K562 (cell line): ENCODE results near the gene ADD2. TPM values are rescaled to one million over a fixed set of nuclear protein-coding genes. Genes with fewer than 3 reads are reported as not detected.
A peak's percentile ranks its signal among the peaks of the same experiment; 100 is the strongest.

Source experiments
- ATAC-seq: fragments of 200-7000 bp; cut with Tn5 transposase; 3 replicates; pipeline ENCODE4 v1.9.1; 2020; ENCODE audit warnings: moderate library complexity
- BruUV-seq: library from RNA; stranded (reverse); fragments of 400-500 nt; replicated peaks from 2 replicates; lab custom pipeline; 2021; lab: Mats Ljungman, UMichigan
- CTCF ChIA-PET: fragments of 300-600 bp; formaldehyde crosslinking; extraction: SDS; loops from one replicate; lab custom pipeline; 2021; ENCODE audit warnings: low intra/inter-chr PET ratio; lab: Yijun Ruan, JAX
- POLR2A ChIA-PET: fragments of 300-600, 350-650 bp; sonication (Branson Sonifier 250); formaldehyde crosslinking; extraction: SDS; loops from one replicate; lab custom pipeline; 2021; ENCODE audit warnings: antibody characterized with exemption, inconsistent platforms; lab: Yijun Ruan, JAX
- DNase-seq, 4 experiments: peaks; one replicate each; pipeline versions ENCODE4 v3.0.0 to v3.0.0-alpha.2; 2011 to 2018; ENCODE audit warnings: low spot score in 3 of 4, mixed read lengths in 3 of 4; ENCODE audit errors: extremely low read depth in 1 of 4
- FAIRE-seq: peaks from 2 replicates; lab custom pipeline; 2011; peaks lifted over from hg19 to GRCh38; lab: Jason Lieb, UNC
- H2AFZ ChIP-seq: 2 replicates; pipeline ENCODE4 v1.6.0; 2011; ENCODE audit warnings: low read depth, low read length, control low read depth, inconsistent platforms
- H3K27ac ChIP-seq: fragments of 200-600 bp; 3 replicates; pipeline ENCODE4 v1.8.0; 2011; ENCODE audit warnings: low read depth, mild to moderate bottlenecking, control low read depth, inconsistent platforms, low read length, moderate library complexity, mixed read lengths; ENCODE audit errors: extremely low read depth
- H3K27me3 ChIP-seq, 2 experiments: fragments of 300-600 bp in 1 of 2; 2 replicates in 1 of 2; 3 replicates in 1 of 2; pipeline versions ENCODE4 v1.6.0 to v1.8.0; 2011; ENCODE audit warnings: inconsistent platforms in 2 of 2, low read length in 2 of 2, mild to moderate bottlenecking in 1 of 2, mixed read lengths in 1 of 2, moderate library complexity in 1 of 2; ENCODE audit not compliant: control insufficient read depth in 2 of 2, insufficient read depth in 2 of 2
- H3K36me3 ChIP-seq: fragments of 300-600 bp; 3 replicates; pipeline ENCODE4 v1.8.0; 2011; ENCODE audit warnings: mild to moderate bottlenecking, low read length, inconsistent platforms; ENCODE audit not compliant: control insufficient read depth, insufficient read depth
- H3K4me1 ChIP-seq, 2 experiments: fragments of 200-600 bp in 1 of 2; replicated peaks in 1 of 2; 2 replicates in 1 of 2; 3 replicates in 1 of 2; pipeline versions ENCODE4 v1.5.1 to v1.8.0; 2011; ENCODE audit warnings: inconsistent platforms in 2 of 2, low read length in 2 of 2, mild to moderate bottlenecking in 1 of 2, mixed read lengths in 1 of 2, moderate library complexity in 1 of 2; ENCODE audit not compliant: control insufficient read depth in 2 of 2, insufficient read depth in 2 of 2
- H3K4me2 ChIP-seq: 2 replicates; pipeline ENCODE4 v1.6.1; 2011; ENCODE audit warnings: low read length, control low read depth, inconsistent platforms, mixed read lengths; ENCODE audit not compliant: insufficient read depth
- H3K4me3 ChIP-seq: fragments of 200-600 bp; sonication (generic), shearing (Covaris generic); 2 replicates; pipeline ENCODE4 v1.5.1; 2016; ENCODE audit warnings: control low read depth, inconsistent platforms
- H3K79me2 ChIP-seq: fragments of 200-600 bp; 3 replicates; pipeline ENCODE4 v1.8.0; 2011; ENCODE audit warnings: low read length, inconsistent platforms; ENCODE audit not compliant: control insufficient read depth, insufficient read depth
- H3K9ac ChIP-seq, 2 experiments: 2 replicates each; pipeline versions ENCODE4 v1.6.0 to v1.6.1; 2011; ENCODE audit warnings: low read depth in 2 of 2, low read length in 2 of 2, control low read depth in 1 of 2, inconsistent platforms in 1 of 2, mild to moderate bottlenecking in 1 of 2, mixed read lengths in 1 of 2; ENCODE audit not compliant: insufficient read depth in 1 of 2
- H3K9me1 ChIP-seq: one replicate; pipeline ENCODE4 v1.6.0; 2011; ENCODE audit warnings: inconsistent platforms, mild to moderate bottlenecking, low read length, moderate library complexity; ENCODE audit not compliant: control insufficient read depth, insufficient read depth
- H3K9me3 ChIP-seq: replicated peaks from 2 replicates; pipeline ENCODE4 v1.5.1; 2011; ENCODE audit warnings: low read depth, low read length, inconsistent platforms; ENCODE audit not compliant: control insufficient read depth, insufficient read depth
- H4K20me1 ChIP-seq: replicated peaks from 2 replicates; pipeline ENCODE4 v1.6.1; 2011; ENCODE audit warnings: low read length, inconsistent platforms, mixed read lengths; ENCODE audit not compliant: control insufficient read depth, insufficient read depth
- CHCHD3 ChIP-seq: fragments of 250-450 bp; sonication (Bioruptor Pico); IDR thresholded peaks from 2 replicates; pipeline ENCODE4 v2.1.2; 2022; ENCODE audit warnings: mild to moderate bottlenecking
- ERF ChIP-seq: fragments of 450-650 bp; formaldehyde crosslinking; IDR thresholded peaks from 2 replicates; pipeline ENCODE4 v1.4.0; 2020; ENCODE audit warnings: mild to moderate bottlenecking, mixed read lengths
- ETS1 ChIP-seq: conservative IDR thresholded peaks from 2 replicates; pipeline ENCODE4 v1.6.1; 2011; ENCODE audit warnings: low read depth, mild to moderate bottlenecking, low read length; ENCODE audit not compliant: control insufficient read depth
- HMBOX1 ChIP-seq: sonication (generic); IDR thresholded peaks from 2 replicates; pipeline ENCODE4 v1.6.1; 2016
- IRF1 ChIP-seq: sonication (generic); formaldehyde crosslinking; IDR thresholded peaks from 2 replicates; pipeline ENCODE4 v1.8.0; 2022; ENCODE audit warnings: missing genetic modification reagents, mild to moderate bottlenecking, borderline replicate concordance
- MAFG ChIP-seq: fragments of 450-650 bp; conservative IDR thresholded peaks from 2 replicates; pipeline ENCODE4 v1.6.1; 2016; ENCODE audit warnings: missing genetic modification characterization, missing compliant biosample characterization
- MAX ChIP-seq: sonication (generic); formaldehyde crosslinking; IDR thresholded peaks from 2 replicates; pipeline ENCODE4 v1.9.0; 2022; ENCODE audit warnings: mild to moderate bottlenecking, missing genetic modification reagents
- NRF1 ChIP-seq, 2 experiments: fragments of 450-650 bp; IDR thresholded peaks in 1 of 2; conservative IDR thresholded peaks in 1 of 2; 2 replicates each; pipeline ENCODE4 v1.6.1; 2014; ENCODE audit warnings: mild to moderate bottlenecking in 2 of 2
- PHB ChIP-seq: fragments of 250-450 bp; sonication (Bioruptor Pico); IDR thresholded peaks from 2 replicates; pipeline ENCODE4 v1.5.0; 2021
- PURB ChIP-seq: sonication (generic); formaldehyde crosslinking; IDR thresholded peaks from 2 replicates; pipeline ENCODE4 v1.9.0; 2021; ENCODE audit warnings: low read depth, mild to moderate bottlenecking, missing genetic modification reagents
- SNAPC5 ChIP-seq: fragments of 250-450 bp; sonication (Bioruptor Pico); IDR thresholded peaks from 2 replicates; pipeline ENCODE4 v1.8.0; 2021; ENCODE audit warnings: moderate library complexity, mild to moderate bottlenecking, inconsistent platforms
- SRSF7 ChIP-seq: fragments of 200-400 bp; formaldehyde crosslinking; optimal IDR thresholded peaks from 2 replicates; pipeline ENCODE3; 2017; ENCODE audit warnings: mild to moderate bottlenecking, low read depth, low read length
- TCF7L2 ChIP-seq: fragments of 150-350 bp; IDR thresholded peaks from 2 replicates; pipeline ENCODE4 v1.6.1; 2016; ENCODE audit warnings: low read depth, mild to moderate bottlenecking, low read length, moderate library complexity
- USF1 ChIP-seq: sonication (generic); formaldehyde crosslinking; IDR thresholded peaks from 2 replicates; pipeline ENCODE4 v1.9.0; 2022; ENCODE audit warnings: mild to moderate bottlenecking, missing genetic modification reagents
- WHSC1 ChIP-seq: IDR thresholded peaks from one replicate; pipeline ENCODE4 v1.6.1; 2012; ENCODE audit warnings: low read length, control low read depth, inconsistent platforms
- ZNF277 ChIP-seq: fragments of 250-450 bp; sonication (Bioruptor Pico); IDR thresholded peaks from 2 replicates; pipeline ENCODE4 v1.8.0; 2022; ENCODE audit warnings: inconsistent platforms, mild to moderate bottlenecking, moderate library complexity, borderline replicate concordance
- ZNF695 ChIP-seq: fragments of 450-650 bp; formaldehyde crosslinking; IDR thresholded peaks from 2 replicates; pipeline ENCODE4 v1.4.0; 2020; ENCODE audit warnings: mild to moderate bottlenecking, moderate library complexity
- WGBS: fragments of 100-300 bp; shearing (Covaris generic); methylation state at CpG from one replicate; pipeline ENCODE4 v1.1.6; 2016; ENCODE audit warnings: low coverage, mixed read lengths; ENCODE audit not compliant: insufficient coverage; ENCODE audit errors: missing lambda C conversion rate; 5-methylcytosine and 5-hydroxymethylcytosine counted together
- in situ Hi-C: fragments of 300-500 bp; cut with MboI; formaldehyde crosslinking; loops from 4 replicates; pipeline ENCODE4 v1.15.0; 2018; ENCODE audit warnings: inconsistent platforms, mixed read lengths
- intact Hi-C: fragments of 100-400 bp; cut with micrococcal nuclease; formaldehyde crosslinking; loops from 2 replicates; pipeline ENCODE4 v1.14.2; 2022
- polyA plus RNA-seq, 8 experiments: library from polyadenylated mRNA; depleted of rRNA in 4 of 8; stranded (reverse) in 5 of 8; unstranded in 3 of 8; fragments of >200 nt; fragmentation: Nextera tagmentation in 2 of 8; fragmentation: Illumina TruSeq in 1 of 8; extraction: Ambion mirVana in 2 of 8; extraction: Trizol in 1 of 8; gene quantifications; 2 replicates each; pipeline versions ENCODE4 v1.2.1 to v1.2.3, GENCODE V29; 2011 to 2014; ENCODE audit warnings: inconsistent platforms in 1 of 8, missing spikeins in 1 of 8
- total RNA-seq, 7 experiments: library from RNA; depleted of rRNA in 6 of 7; stranded (reverse); fragments of >200 nt in 6 of 7; fragmentation: Illumina TruSeq in 2 of 7; extraction: Trizol in 2 of 7; gene quantifications; 2 replicates each; pipeline versions ENCODE4 v1.2.1 to v1.2.3, GENCODE V29; 2011 to 2021; ENCODE audit warnings: low replicate concordance in 1 of 7

Gene ADD2
- total and polyA plus RNA-seq, 9 of the 15 experiments (the other 6 are each of a cell fraction or from before 2014, with no cell fraction given): 3.5 to 63.0 (median 36.2) TPM

- peak overlapping the region in 1 of 2 experiments; percentile 45; a peak in 2 of 4 replicates for H3K9ac ChIP-seq
- intact Hi-C loops: loop anchor here (5.0 kb wide), 1 partner anchor 65 kb away; no protein-coding TSS in a partner anchor
- peak overlapping the region; percentile 64 for H3K4me2 ChIP-seq
- H3K79me2 ChIP-seq: peaks cover 22% of the 10 kb centered on the region; the same call in 2 of the 3 replicates
- peak; percentile 80 for FAIRE-seq
- H2AFZ ChIP-seq: peak overlapping the region; percentile 85
- no peaks in the 10 kb centered on the region for H3K36me3 ChIP-seq
- H3K4me3 ChIP-seq: no peak overlapping the region
- WGBS: 19% methylated on average over 4 of the region's 4 CpGs
- peaks cover 4% of the 10 kb centered on the region for H3K9me1 ChIP-seq
- peak in 2 of 4 experiments; percentile 51 to 77 for DNase-seq
- no TSS peak for BruUV-seq
- peak overlapping the region; percentile 21; the same call in 2 of the 3 replicates for H3K27ac ChIP-seq
- in situ Hi-C loops: no loop called here
- H3K9me3 ChIP-seq: no peaks in the 10 kb centered on the region
- ChIA-PET POLR2A (interaction anchor here (0.7 to 1.2 kb wide), 3 partner anchors 13 to 56 kb away, joined by 3 to 5 read pairs (median 4); no protein-coding TSS in a partner anchor), CTCF (no interaction called here)
- peaks cover 7 to 29% of the 10 kb centered on the region in 2 experiments; a peak in 3 of 5 replicates for H3K4me1 ChIP-seq
- no peaks in the 10 kb centered on the region for H3K27me3 ChIP-seq
- H4K20me1 ChIP-seq: no peaks in the 10 kb centered on the region
- 0 out of 3 replicates have a peak, but pooled peaks have one; percentile 34 for ATAC-seq
- TF ChIP-seq ZNF277: no peak
- TF ChIP-seq SRSF7: no peak
- no peak for TF ChIP-seq PURB
- no peak for TF ChIP-seq IRF1
- no peak for TF ChIP-seq ETS1
- no peak for TF ChIP-seq ZNF695
- TF ChIP-seq ERF (CRISPR knock-in tag): no peak
- TF ChIP-seq USF1 (CRISPR knock-in tag): no peak
- no peak for TF ChIP-seq TCF7L2
- peak; percentile 74 for TF ChIP-seq MAFG (tag)
- no peak for TF ChIP-seq PHB (CRISPR knock-in tag)
- TF ChIP-seq NRF1 (conservative IDR thresholded peaks at IDR 0.05 in 1 of 2, IDR thresholded peaks at IDR 0.05 in 1 of 2): peak; percentile 31 to 38; a peak in 1 of 4 replicates
- TF ChIP-seq MAX (CRISPR knock-in tag): no peak
- TF ChIP-seq WHSC1: no peak
- TF ChIP-seq HMBOX1: no peak
- no peak for TF ChIP-seq SNAPC5 (CRISPR knock-in tag)
- no peak for TF ChIP-seq CHCHD3 (CRISPR knock-in tag)
These were observed 16.1 kb downstream of the ADD2 start for GRCh38 chr2:70751881-70752280.
